PC-3 (cell line): ENCODE data around the gene PSMC5. TPM values are rescaled to one million over a fixed set of nuclear protein-coding genes. Genes with fewer than 3 reads are reported as not detected.

Experiments
- ATAC-seq: fragments of 200-7000 bp; cut with Tn5 transposase; 2 replicates; pipeline ENCODE4 v1.9.1; 2020; ENCODE audit warnings: mild to moderate bottlenecking, moderate library complexity
- BruUV-seq: library from RNA; stranded (reverse); fragments of 400-500 nt; replicated peaks from 2 replicates; lab custom pipeline; 2021; lab: Mats Ljungman, UMichigan
- CTCF ChIA-PET: fragments of 300-600 bp; sonication (Branson Sonifier 250); formaldehyde crosslinking; loops from one replicate; lab custom pipeline; 2022; ENCODE audit warnings: antibody characterized with exemption; lab: Charles Lee
- POLR2A ChIA-PET: fragments of 300-600 bp; sonication (Branson Sonifier 250); formaldehyde crosslinking; loops from one replicate; lab custom pipeline; 2022; ENCODE audit warnings: antibody characterized with exemption; ENCODE audit not compliant: unreplicated experiment; lab: Charles Lee
- DNase-seq: peaks from one replicate; pipeline ENCODE4 v3.0.0-alpha.2; 2015
- H2AFZ ChIP-seq: fragments of 300-600 bp; sonication (generic); 2 replicates; pipeline ENCODE4 v1.6.0; 2016; ENCODE audit warnings: antibody characterized with exemption, low read length
- H3F3A ChIP-seq: fragments of 300-600 bp; sonication (generic); one replicate; pipeline ENCODE4 v1.6.0; 2017; ENCODE audit warnings: antibody characterized with exemption, low read length, control low read depth, mild to moderate bottlenecking; ENCODE audit not compliant: unreplicated experiment
- H3K27ac ChIP-seq: fragments of 300-600 bp; sonication (generic); 2 replicates; pipeline ENCODE4 v1.5.1; 2016; ENCODE audit warnings: mild to moderate bottlenecking, low read length
- H3K27me3 ChIP-seq: fragments of 300-600 bp; sonication (generic); 2 replicates; pipeline ENCODE4 v1.6.1; 2016; ENCODE audit warnings: low read length, mixed read lengths
- H3K36me3 ChIP-seq: fragments of 300-600 bp; sonication (generic); 2 replicates; pipeline ENCODE4 v1.6.1; 2016; ENCODE audit warnings: low read depth, mixed run types, low read length, mixed read lengths
- H3K4me1 ChIP-seq: fragments of 300-600 bp; sonication (generic); 2 replicates; pipeline ENCODE4 v1.5.1; 2016; ENCODE audit warnings: low read length; ENCODE audit not compliant: insufficient read depth
- H3K4me2 ChIP-seq: fragments of 300-600 bp; sonication (generic); 2 replicates; pipeline ENCODE4 v1.6.0; 2016; ENCODE audit warnings: low read length
- H3K4me3 ChIP-seq: fragments of 300-600 bp; sonication (generic); 2 replicates; pipeline ENCODE4 v1.5.1; 2016; ENCODE audit warnings: mild to moderate bottlenecking, low read length, mixed read lengths
- H3K79me2 ChIP-seq: fragments of 300-600 bp; sonication (generic); 2 replicates; pipeline ENCODE4 v1.6.1; 2017; ENCODE audit warnings: low read length, mixed read lengths
- H3K9ac ChIP-seq: fragments of 300-600 bp; sonication (generic); 2 replicates; pipeline ENCODE4 v1.6.0; 2016; ENCODE audit warnings: mild to moderate bottlenecking, low read length
- H3K9me2 ChIP-seq: fragments of 300-600 bp; sonication (generic); replicated peaks from 2 replicates; pipeline ENCODE4 v1.6.1; 2016; ENCODE audit warnings: mixed run types, low read length, mixed read lengths
- H3K9me3 ChIP-seq: fragments of 300-600 bp; sonication (generic); 2 replicates; pipeline ENCODE4 v1.6.1; 2016; ENCODE audit warnings: low read length, mixed read lengths
- H4K20me1 ChIP-seq: fragments of 300-600 bp; sonication (generic); 2 replicates; pipeline ENCODE4 v1.6.1; 2016; ENCODE audit warnings: low read length, mixed read lengths
- EZH2 ChIP-seq: fragments of 300-600 bp; sonication (generic); IDR thresholded peaks from one replicate; pipeline ENCODE4 v1.6.1; 2017; ENCODE audit warnings: antibody characterized with exemption, mild to moderate bottlenecking, low read length; ENCODE audit not compliant: unreplicated experiment
- EZH2phosphoT487 ChIP-seq: fragments of 300-600 bp; sonication (generic); IDR thresholded peaks from 2 replicates; pipeline ENCODE4 v1.6.1; 2018; ENCODE audit warnings: mild to moderate bottlenecking, antibody characterized with exemption, low read length, borderline replicate concordance
- intact Hi-C: fragments of 100-400 bp; cut with micrococcal nuclease; formaldehyde crosslinking; loops from 2 replicates; pipeline ENCODE4 v1.9.0; 2023
- total RNA-seq: library from RNA; depleted of rRNA; stranded (reverse); fragments of >200 nt; gene quantifications from 2 replicates; pipeline ENCODE4 v1.2.3, GENCODE V29; 2014
- TF ChIP-seq, protein P1 (sequence below): fragments of 300-600 bp; sonication (generic); conservative IDR thresholded peaks from 2 replicates; pipeline ENCODE4 v1.5.1; 2017; ENCODE audit warnings: antibody characterized with exemption, low read depth, mild to moderate bottlenecking, low read length

The PSMC5 gene
- total RNA-seq, 1 experiment from 2014 or later, result 163 TPM

DNA sequence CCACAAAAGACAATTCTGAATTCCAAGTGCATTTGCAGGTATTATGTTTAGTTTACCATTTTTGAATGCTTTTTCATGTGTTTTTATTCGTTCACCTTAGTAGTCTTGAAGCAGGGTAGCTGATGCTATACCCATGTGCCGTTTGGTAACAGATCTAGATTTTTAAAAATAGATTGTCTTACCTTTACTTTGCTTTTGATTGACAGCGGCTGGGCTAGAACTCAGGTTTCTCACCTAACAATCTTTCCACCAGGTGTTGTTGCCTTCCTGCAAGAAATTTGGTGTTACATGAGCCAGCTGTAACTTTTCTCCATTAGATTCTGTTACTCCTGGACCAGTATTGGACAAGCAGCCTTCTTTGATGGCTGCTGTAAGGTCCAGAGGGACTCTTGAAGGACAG, 1.7 kb downstream of the PSMC5 start:
- intact Hi-C loops, result loop anchor here (5.0 kb wide), 1 partner anchor 132 kb away; no protein-coding TSS in a partner anchor
- no peak for ATAC-seq
- H3K27ac ChIP-seq, result no peak overlapping the region

DNA sequence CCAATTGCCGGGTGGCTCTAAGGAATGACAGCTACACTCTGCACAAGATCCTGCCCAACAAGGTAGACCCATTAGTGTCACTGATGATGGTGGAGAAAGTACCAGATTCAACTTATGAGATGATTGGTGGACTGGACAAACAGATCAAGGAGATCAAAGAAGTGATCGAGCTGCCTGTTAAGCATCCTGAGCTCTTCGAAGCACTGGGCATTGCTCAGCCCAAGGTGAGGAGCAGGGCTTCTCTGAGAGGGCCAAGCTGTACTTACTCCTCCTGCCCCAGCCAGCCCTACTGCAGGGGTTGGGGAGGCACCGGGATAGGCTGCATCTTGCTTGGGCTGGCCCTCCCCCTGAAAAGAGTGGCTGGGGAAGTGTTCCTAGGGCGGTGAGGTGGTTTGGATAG, 3.0 kb downstream of the PSMC5 start:
- H3F3A ChIP-seq, result no peaks in the 10 kb centered on the region
- H3K4me1 ChIP-seq, result peaks cover 21% of the 10 kb centered on the region
- intact Hi-C loops, result no loop called here
- peaks cover 29% of the 10 kb centered on the region for H4K20me1 ChIP-seq
- no peak overlapping the region for H3K4me3 ChIP-seq
- ATAC-seq, result no peak
- CTCF ChIA-PET, result interaction anchor here (0.6 kb wide), 1 partner anchor 248 kb away, joined by 3 read pairs; no protein-coding TSS in a partner anchor
- no peak overlapping the region for H2AFZ ChIP-seq
- POLR2A ChIA-PET, result no interaction called here
- no peaks in the 10 kb centered on the region for H3K9me3 ChIP-seq
- peaks cover 75% of the 10 kb centered on the region for H3K36me3 ChIP-seq
- DNase-seq, result no peak
- TF ChIP-seq EZH2phosphoT487 (no peak), EZH2 (no peak)
- TF ChIP-seq, protein P1, sequence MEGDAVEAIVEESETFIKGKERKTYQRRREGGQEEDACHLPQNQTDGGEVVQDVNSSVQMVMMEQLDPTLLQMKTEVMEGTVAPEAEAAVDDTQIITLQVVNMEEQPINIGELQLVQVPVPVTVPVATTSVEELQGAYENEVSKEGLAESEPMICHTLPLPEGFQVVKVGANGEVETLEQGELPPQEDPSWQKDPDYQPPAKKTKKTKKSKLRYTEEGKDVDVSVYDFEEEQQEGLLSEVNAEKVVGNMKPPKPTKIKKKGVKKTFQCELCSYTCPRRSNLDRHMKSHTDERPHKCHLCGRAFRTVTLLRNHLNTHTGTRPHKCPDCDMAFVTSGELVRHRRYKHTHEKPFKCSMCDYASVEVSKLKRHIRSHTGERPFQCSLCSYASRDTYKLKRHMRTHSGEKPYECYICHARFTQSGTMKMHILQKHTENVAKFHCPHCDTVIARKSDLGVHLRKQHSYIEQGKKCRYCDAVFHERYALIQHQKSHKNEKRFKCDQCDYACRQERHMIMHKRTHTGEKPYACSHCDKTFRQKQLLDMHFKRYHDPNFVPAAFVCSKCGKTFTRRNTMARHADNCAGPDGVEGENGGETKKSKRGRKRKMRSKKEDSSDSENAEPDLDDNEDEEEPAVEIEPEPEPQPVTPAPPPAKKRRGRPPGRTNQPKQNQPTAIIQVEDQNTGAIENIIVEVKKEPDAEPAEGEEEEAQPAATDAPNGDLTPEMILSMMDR, result no peak
- H3K27ac ChIP-seq, result no peak overlapping the region
- H3K9me2 ChIP-seq, result no peaks in the 10 kb centered on the region
- H3K79me2 ChIP-seq, result peaks cover 47% of the 10 kb centered on the region
- H3K27me3 ChIP-seq, result no peaks in the 10 kb centered on the region
- no peak overlapping the region for H3K4me2 ChIP-seq
- no peak overlapping the region for H3K9ac ChIP-seq
- BruUV-seq, result no TSS peak

More for the DNA sequence above, 1.7 kb downstream of the PSMC5 start:
- Histone ChIP-seq H3F3A (no peaks in the 10 kb centered on the region), H3K9ac (peak overlapping the region; percentile 91), H3K27me3 (no peaks in the 10 kb centered on the region), H3K36me3 (peaks cover 79% of the 10 kb centered on the region), H4K20me1 (peaks cover 29% of the 10 kb centered on the region), H3K4me2 (peak overlapping the region; percentile 97), H3K79me2 (peaks cover 61% of the 10 kb centered on the region), H3K4me3 (peak overlapping the region; percentile 89), H3K4me1 (peaks cover 22% of the 10 kb centered on the region), H3K9me3 (no peaks in the 10 kb centered on the region), H2AFZ (no peak overlapping the region), H3K9me2 (no peaks in the 10 kb centered on the region)
- ChIA-PET CTCF (no interaction called here), POLR2A (interaction anchor here (0.6 kb wide), 1 partner anchor 35 kb away, joined by 3 read pairs; no protein-coding TSS in a partner anchor)
- no peak for DNase-seq
- TF ChIP-seq, protein P1, result no peak
- no peak for TF ChIP-seq EZH2phosphoT487
- TF ChIP-seq EZH2, result no peak
- no TSS peak for BruUV-seq

DNA sequence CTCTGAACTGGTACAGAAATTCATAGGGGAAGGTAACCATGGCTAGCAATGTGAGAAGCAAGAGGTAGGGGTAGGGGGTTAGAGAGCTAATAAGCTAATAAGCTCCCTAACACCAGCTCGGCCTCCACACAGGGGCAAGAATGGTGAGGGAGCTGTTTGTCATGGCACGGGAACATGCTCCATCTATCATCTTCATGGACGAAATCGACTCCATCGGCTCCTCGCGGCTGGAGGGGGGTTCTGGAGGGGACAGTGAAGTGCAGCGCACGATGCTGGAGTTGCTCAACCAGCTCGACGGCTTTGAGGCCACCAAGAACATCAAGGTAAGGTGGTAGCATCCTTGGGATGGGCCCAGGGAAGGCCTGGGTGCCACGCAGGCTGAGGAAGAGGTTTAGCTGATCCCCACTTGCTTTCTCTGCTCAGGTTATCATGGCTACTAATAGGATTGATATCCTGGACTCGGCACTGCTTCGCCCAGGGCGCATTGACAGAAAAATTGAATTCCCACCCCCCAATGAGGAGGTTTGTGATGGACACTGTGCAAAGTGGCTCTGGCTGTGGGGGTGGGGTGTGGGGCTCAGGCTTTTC, 3.8 kb downstream of the PSMC5 start:
- H3F3A ChIP-seq, result no peaks in the 10 kb centered on the region
- H3K27me3 ChIP-seq, result no peaks in the 10 kb centered on the region
- H3K9me3 ChIP-seq, result no peaks in the 10 kb centered on the region
- BruUV-seq, result no TSS peak
- ATAC-seq, result no peak
- no peak overlapping the region for H3K27ac ChIP-seq
- TF ChIP-seq EZH2phosphoT487, result no peak
- no peak for TF ChIP-seq EZH2
- TF ChIP-seq, protein P1, result no peak
- H2AFZ ChIP-seq, result no peak overlapping the region
- POLR2A ChIA-PET, result interaction anchor here (0.7 kb wide), 1 partner anchor 33 kb away, joined by 5 read pairs; no protein-coding TSS in a partner anchor
- H3K9ac ChIP-seq, result no peak overlapping the region
- peaks cover 14% of the 10 kb centered on the region for H3K4me1 ChIP-seq
- CTCF ChIA-PET, result no interaction called here
- H3K4me3 ChIP-seq, result no peak overlapping the region
- no peak overlapping the region for H3K4me2 ChIP-seq
- peaks cover 72% of the 10 kb centered on the region for H3K36me3 ChIP-seq
- no peaks in the 10 kb centered on the region for H3K9me2 ChIP-seq
- DNase-seq, result no peak
- intact Hi-C loops, result no loop called here
- H4K20me1 ChIP-seq, result peaks cover 25% of the 10 kb centered on the region
- H3K79me2 ChIP-seq, result peaks cover 40% of the 10 kb centered on the region
